Activated naive CD4-positive, alpha-beta T cell treated with anti-CD3 and anti-CD28 coated beads, Interleukin-2, amount 50 U/mL, for 72 hours (primary cell): Measurements from ENCODE around the gene EBF4. TPM values are rescaled to one million over a fixed set of nuclear protein-coding genes. Genes with fewer than 3 reads are reported as not detected.
"Not testable (repeated sequence)": the region's sequence is repeated elsewhere in the genome, so short reads cannot be mapped to it uniquely, and the experiment has no call there.

Experiments
- ATAC-seq, 2 donors: fragments of 150-1000 bp; cut with Tn5 transposase; 2 replicates each; pipeline ENCODE4 v1.10.0; 2021; ENCODE audit warnings: mild to moderate bottlenecking in 2 of 2, moderate library complexity in 2 of 2
- DNase-seq, 2 donors: peaks; one replicate each; pipeline ENCODE4 v3.0.0; 2021 to 2022; ENCODE audit warnings: low spot score in 2 of 2
- H3K27ac Mint-ChIP-seq, 2 donors: one replicate each; pipeline ENCODE4 v1.8.0; 2022; ENCODE audit warnings: mild to moderate bottlenecking in 2 of 2, mixed read lengths in 2 of 2
- H3K36me3 Mint-ChIP-seq, 2 donors: one replicate each; pipeline ENCODE4 v1.8.0; 2022; ENCODE audit warnings: mixed read lengths in 2 of 2
- H3K9me3 Mint-ChIP-seq, 2 donors: one replicate each; pipeline ENCODE4 v1.8.0; 2022; ENCODE audit warnings: mixed read lengths in 2 of 2
- total RNA-seq, 2 donors: library from RNA; stranded (reverse); gene quantifications; one replicate each; pipeline ENCODE4 v1.2.3, GENCODE V29; 2022

The EBF4 gene
- total RNA-seq, 2 donors from 2014 or later, result 4.0 to 8.3 TPM

GRCh38 chr20:2694008-2694471, 1.5 kb downstream of the EBF4 start:
- H3K27ac Mint-ChIP-seq, result no peak overlapping the region
- no peaks in the 10 kb centered on the region for H3K9me3 Mint-ChIP-seq
- peak in 1 of 2 donors; percentile 54 for DNase-seq
- H3K36me3 Mint-ChIP-seq, result peaks cover 8 to 12% of the 10 kb centered on the region in 2 donors
- no peak for ATAC-seq

GRCh38 chr20:2694519-2694918, 1.9 kb downstream of the EBF4 start:
- DNase-seq (peak in 1 of 2 donors; percentile 42), ATAC-seq (no peak)
- no peak overlapping the region for H3K27ac Mint-ChIP-seq
- H3K9me3 Mint-ChIP-seq, result no peaks in the 10 kb centered on the region
- H3K36me3 Mint-ChIP-seq, result peaks cover 8 to 12% of the 10 kb centered on the region in 2 donors

- Mint-ChIP-seq H3K36me3 (peaks cover 8 to 12% of the 10 kb centered on the region in 2 donors), H3K9me3 (no peaks in the 10 kb centered on the region), H3K27ac (no peak overlapping the region)
- peak in 1 of 2 donors; percentile 33 for DNase-seq
- no peak for ATAC-seq
Observed at GRCh38 chr20:2695206-2695983, 2.8 kb downstream of the EBF4 start.

GRCh38 chr20:2695984-2696525, 3.5 kb downstream of the EBF4 start:
- peak in 1 of 2 donors; percentile 45 for DNase-seq
- H3K27ac Mint-ChIP-seq, ATAC-seq, H3K9me3 Mint-ChIP-seq: not testable (repeated sequence)
- H3K36me3 Mint-ChIP-seq, result peaks cover 8 to 12% of the 10 kb centered on the region in 2 donors

- no peak overlapping the region for H3K27ac Mint-ChIP-seq
- ATAC-seq (no peak), DNase-seq (no peak)
- H3K36me3 Mint-ChIP-seq, result peaks cover 7% of the 10 kb centered on the region in 2 donors
- no peaks in the 10 kb centered on the region for H3K9me3 Mint-ChIP-seq
Observed at GRCh38 chr20:2696646-2697045, 4.1 kb downstream of the EBF4 start.

GRCh38 chr20:2697768-2698167, 5.2 kb downstream of the EBF4 start:
- DNase-seq, result peak in 1 of 2 donors; percentile 47
- Mint-ChIP-seq H3K27ac (no peak overlapping the region), H3K36me3 (no peaks in the 10 kb centered on the region), H3K9me3 (no peaks in the 10 kb centered on the region)
- ATAC-seq, result no peak

GRCh38 chr20:2698186-2698817, 5.7 kb downstream of the EBF4 start:
- no peaks in the 10 kb centered on the region for H3K9me3 Mint-ChIP-seq
- ATAC-seq (no peak), DNase-seq (no peak)
- no peak overlapping the region for H3K27ac Mint-ChIP-seq
- no peaks in the 10 kb centered on the region for H3K36me3 Mint-ChIP-seq

GRCh38 chr20:2698912-2699311, 6.3 kb downstream of the EBF4 start:
- peak in 1 of 2 donors; percentile 26 for DNase-seq
- H3K36me3 Mint-ChIP-seq, result no peaks in the 10 kb centered on the region

GRCh38 chr20:2699775-2700413, 7.3 kb downstream of the EBF4 start:
- Mint-ChIP-seq H3K36me3 (no peaks in the 10 kb centered on the region), H3K27ac (no peak overlapping the region), H3K9me3 (no peaks in the 10 kb centered on the region)
- ATAC-seq (no peak), DNase-seq (peak in 1 of 2 donors; percentile 30)

More at GRCh38 chr20:2698912-2699311, 6.3 kb downstream of the EBF4 start:
- H3K9me3 Mint-ChIP-seq, result no peaks in the 10 kb centered on the region
- no peak overlapping the region for H3K27ac Mint-ChIP-seq
- no peak for ATAC-seq

GRCh38 chr20:2700913-2701620, 8.5 kb downstream of the EBF4 start:
- DNase-seq (peak in 1 of 2 donors; percentile 31), ATAC-seq (no peak)
- Mint-ChIP-seq H3K9me3 (no peaks in the 10 kb centered on the region), H3K27ac (no peak overlapping the region), H3K36me3 (no peaks in the 10 kb centered on the region)

- H3K36me3 Mint-ChIP-seq, result no peaks in the 10 kb centered on the region
- H3K27ac Mint-ChIP-seq, result no peak overlapping the region
- ATAC-seq (no peak), DNase-seq (peak in 1 of 2 donors; percentile 38)
- no peaks in the 10 kb centered on the region for H3K9me3 Mint-ChIP-seq
Observed at GRCh38 chr20:2701671-2702081, 9.1 kb downstream of the EBF4 start.

GRCh38 chr20:2703716-2704475, 11.3 kb downstream of the EBF4 start:
- Mint-ChIP-seq H3K9me3 (no peaks in the 10 kb centered on the region), H3K36me3 (no peaks in the 10 kb centered on the region), H3K27ac (no peak overlapping the region)
- no peak for ATAC-seq
- DNase-seq, result peak in 1 of 2 donors; percentile 14

- Mint-ChIP-seq H3K36me3 (no peaks in the 10 kb centered on the region), H3K9me3 (no peaks in the 10 kb centered on the region), H3K27ac (no peak overlapping the region)
- ATAC-seq (no peak), DNase-seq (peak in 1 of 2 donors; percentile 31)
Observed at GRCh38 chr20:2705931-2706645, 13.5 kb downstream of the EBF4 start.

GRCh38 chr20:2706688-2707352, 14.2 kb downstream of the EBF4 start:
- DNase-seq, result peak in 1 of 2 donors; percentile 53
- Mint-ChIP-seq H3K36me3 (no peaks in the 10 kb centered on the region), H3K27ac (no peak overlapping the region), H3K9me3 (no peaks in the 10 kb centered on the region)
- peak in 1 of 2 donors; percentile 78 for ATAC-seq
